Measurements from ENCODE around the gene NAT8L.

NAT8L gene

DNA sequence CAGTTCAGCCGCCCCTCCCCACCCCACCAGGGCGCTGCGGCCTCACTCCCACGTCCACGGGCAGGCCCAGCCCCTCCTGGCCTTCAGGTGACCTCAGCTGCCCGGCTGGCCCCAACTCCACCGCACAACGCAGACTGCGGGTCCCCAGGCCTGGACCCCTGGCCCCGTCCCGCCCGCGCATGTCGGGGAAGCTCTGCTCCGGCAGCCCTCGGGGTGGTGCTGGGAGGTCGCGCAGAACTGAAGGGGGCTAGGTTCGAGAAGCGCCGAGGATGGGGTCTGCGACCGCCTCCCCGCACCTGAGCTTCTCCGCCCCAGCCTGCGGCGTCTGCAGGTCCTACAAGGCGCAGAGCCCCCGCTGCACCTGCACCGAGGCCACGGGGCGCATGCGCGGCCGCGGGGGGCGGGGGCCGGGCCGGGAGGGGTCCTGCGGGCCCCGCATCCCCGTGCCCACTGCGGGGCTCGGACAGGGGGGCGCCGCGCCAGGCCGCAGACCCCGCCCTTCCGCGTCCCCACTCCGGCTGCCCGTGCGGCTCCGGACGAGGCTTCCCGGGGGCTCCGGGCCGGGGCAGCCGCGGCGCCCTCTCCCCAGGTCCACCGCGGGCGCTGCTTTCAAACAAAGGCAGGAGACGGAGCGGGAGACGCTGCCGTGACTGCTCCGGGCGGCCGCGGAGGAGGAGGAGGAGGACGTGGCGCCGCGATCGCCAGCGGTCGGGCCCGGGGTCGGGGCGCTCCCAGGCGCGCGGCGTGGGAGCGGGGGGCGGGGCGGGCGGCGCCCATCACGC, 672 bp upstream of the NAT8L start:
- H3K4me3 ChIP-seq (ENCODE audit: severe bottlenecking): peak overlapping the region; percentile 28
- H3K9me3 ChIP-seq (ENCODE audit: severe bottlenecking): no peaks in the 10 kb centered on the region
- no peak overlapping the region for H3K27ac ChIP-seq (ENCODE audit: poor library complexity, severe bottlenecking)
- no peak for DNase-seq (ENCODE audit: low spot score)
- peaks cover 32% of the 10 kb centered on the region for H3K27me3 ChIP-seq (ENCODE audit: insufficient read depth, poor library complexity, severe bottlenecking)
- TF ChIP-seq CTCF (IDR thresholded peaks at IDR 0.05; ENCODE audit: poor library complexity, severe bottlenecking): no peak
- ATAC-seq (ENCODE audit: low read depth): no peak
- no peaks in the 10 kb centered on the region for H3K4me1 ChIP-seq (ENCODE audit: insufficient read depth, poor library complexity, severe bottlenecking)
- no peaks in the 10 kb centered on the region for H3K36me3 ChIP-seq (ENCODE audit: low read depth)

- Histone ChIP-seq H3K9me3 (ENCODE audit: severe bottlenecking) (no peaks in the 10 kb centered on the region), H3K4me1 (ENCODE audit: insufficient read depth, poor library complexity, severe bottlenecking) (no peaks in the 10 kb centered on the region), H3K36me3 (ENCODE audit: low read depth) (no peaks in the 10 kb centered on the region), H3K27ac (ENCODE audit: poor library complexity, severe bottlenecking) (no peak overlapping the region), H3K27me3 (ENCODE audit: insufficient read depth, poor library complexity, severe bottlenecking) (peaks cover 32% of the 10 kb centered on the region), H3K4me3 (ENCODE audit: severe bottlenecking) (peak overlapping the region; percentile 28)
- 0 out of 3 replicates have a peak, but pooled peaks have one; percentile 20 for ATAC-seq (ENCODE audit: low read depth)
- TF ChIP-seq CTCF (IDR thresholded peaks at IDR 0.05; ENCODE audit: poor library complexity, severe bottlenecking): no peak
- DNase-seq (ENCODE audit: low spot score): peak; percentile 52
Measured at GRCh38 chr4:2059726-2060602, 837 bp downstream of the NAT8L start.

DNA sequence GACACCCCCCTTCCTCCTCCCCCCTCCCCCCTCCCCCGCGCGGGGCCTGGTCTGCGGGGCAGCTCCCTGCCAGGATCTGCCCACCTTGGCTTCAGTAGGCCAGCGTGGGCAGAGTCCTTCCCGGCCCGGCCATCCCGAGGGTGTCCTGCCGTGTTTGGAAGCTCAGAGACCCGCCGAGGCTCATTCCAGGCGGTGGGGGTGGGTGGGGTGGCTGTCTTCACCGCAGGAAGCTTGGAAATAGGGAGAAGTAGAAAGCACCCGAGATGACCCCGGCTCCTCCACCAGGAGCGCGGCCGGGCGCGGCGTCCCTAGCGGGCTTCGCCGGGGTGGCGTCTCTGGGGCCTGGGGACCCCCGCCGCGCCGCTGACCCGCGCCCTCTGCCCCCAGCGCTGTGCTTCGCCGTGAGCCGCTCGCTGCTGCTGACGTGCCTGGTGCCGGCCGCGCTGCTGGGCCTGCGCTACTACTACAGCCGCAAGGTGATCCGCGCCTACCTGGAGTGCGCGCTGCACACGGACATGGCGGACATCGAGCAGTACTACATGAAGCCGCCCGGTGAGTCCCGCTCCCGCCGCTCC, 1.6 kb downstream of the NAT8L start:
- TF ChIP-seq CTCF (IDR thresholded peaks at IDR 0.05; ENCODE audit: poor library complexity, severe bottlenecking): no peak
- H3K27me3 ChIP-seq (ENCODE audit: insufficient read depth, poor library complexity, severe bottlenecking): peaks cover 27% of the 10 kb centered on the region
- H3K27ac ChIP-seq (ENCODE audit: poor library complexity, severe bottlenecking): no peak overlapping the region
- H3K4me3 ChIP-seq (ENCODE audit: severe bottlenecking): no peak overlapping the region
- H3K36me3 ChIP-seq (ENCODE audit: low read depth): no peaks in the 10 kb centered on the region
- no peaks in the 10 kb centered on the region for H3K9me3 ChIP-seq (ENCODE audit: severe bottlenecking)
- ATAC-seq (ENCODE audit: low read depth) (no peak), DNase-seq (ENCODE audit: low spot score) (peak; percentile 52)
- H3K4me1 ChIP-seq (ENCODE audit: insufficient read depth, poor library complexity, severe bottlenecking): no peaks in the 10 kb centered on the region

DNA sequence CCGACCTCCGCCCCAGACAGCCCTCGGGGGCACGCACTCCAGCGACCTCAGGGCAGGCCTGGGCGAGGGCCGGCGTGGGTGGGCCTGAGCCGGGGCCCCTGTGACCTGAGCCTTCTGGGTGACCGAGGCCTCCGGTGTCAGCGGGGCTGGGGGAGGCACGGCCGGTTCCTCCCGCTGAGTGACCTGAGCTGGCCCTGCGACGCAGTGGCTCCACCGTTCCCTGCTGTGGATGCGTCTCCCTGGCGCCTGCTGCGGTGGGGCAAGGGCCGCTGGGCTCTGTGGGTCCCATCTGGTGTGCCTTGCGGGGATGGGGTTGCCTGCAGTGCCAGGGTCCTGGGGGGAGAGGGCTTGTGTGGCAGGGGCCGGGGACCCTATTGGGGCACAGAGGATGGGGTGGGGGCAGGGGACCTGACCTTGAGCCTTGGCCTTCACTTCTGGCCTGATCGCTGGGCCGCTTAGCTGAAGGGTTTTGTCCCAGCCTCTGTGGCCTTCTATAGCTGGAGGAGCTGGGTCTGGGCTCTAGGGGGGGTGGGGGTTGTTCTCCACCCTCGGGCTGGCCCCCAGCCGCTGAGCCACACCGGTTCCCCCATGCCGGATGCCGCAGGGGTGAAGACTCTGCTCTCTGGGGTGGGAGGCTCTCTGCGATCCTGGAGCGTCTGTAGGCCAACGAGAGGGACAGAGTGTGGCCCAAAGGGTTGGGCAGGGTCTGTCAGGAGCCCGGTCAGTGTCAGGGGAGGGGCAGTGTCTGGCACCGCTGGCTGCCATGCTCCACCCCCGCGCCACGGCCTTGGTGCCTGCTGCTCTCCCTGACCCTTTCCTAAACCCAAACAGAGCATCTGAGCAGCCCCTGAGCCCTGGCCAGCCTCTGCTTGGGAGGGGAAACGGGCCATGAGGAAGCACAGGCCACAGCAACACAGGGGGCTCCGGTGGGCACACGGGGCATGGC, 2.3 kb downstream of the NAT8L start:
- no peak for TF ChIP-seq CTCF (IDR thresholded peaks at IDR 0.05; ENCODE audit: poor library complexity, severe bottlenecking)

More for the DNA sequence above, 2.3 kb downstream of the NAT8L start:
- Histone ChIP-seq H3K27ac (ENCODE audit: poor library complexity, severe bottlenecking) (no peak overlapping the region), H3K9me3 (ENCODE audit: severe bottlenecking) (no peaks in the 10 kb centered on the region), H3K4me1 (ENCODE audit: insufficient read depth, poor library complexity, severe bottlenecking) (no peaks in the 10 kb centered on the region), H3K4me3 (ENCODE audit: severe bottlenecking) (no peak overlapping the region), H3K27me3 (ENCODE audit: insufficient read depth, poor library complexity, severe bottlenecking) (peaks cover 23% of the 10 kb centered on the region), H3K36me3 (ENCODE audit: low read depth) (no peaks in the 10 kb centered on the region)
- ATAC-seq (ENCODE audit: low read depth): no peak
- DNase-seq (ENCODE audit: low spot score): peak; percentile 56
